Activated T-cell treated with anti-CD3 and anti-CD28 coated beads, Interleukin-2, amount 50 U/mL, for 24 hours (primary cell): ENCODE measurements around the gene SIN3A.
A peak's percentile ranks its signal among the peaks of the same experiment; 100 is the strongest.
"Not testable (repeated sequence)": the region's sequence is repeated elsewhere in the genome, so short reads cannot be mapped to it uniquely, and the experiment has no call there.

ENCODE experiments used
- DNase-seq: peaks from one replicate; pipeline ENCODE4 v3.0.0-alpha.2; 2020
- H3K27ac Mint-ChIP-seq: 2 replicates; pipeline ENCODE4 v1.8.0; 2020; ENCODE audit warnings: mild to moderate bottlenecking, mixed read lengths
- H3K27me3 Mint-ChIP-seq: 2 replicates; pipeline ENCODE4 v1.8.0; 2020; ENCODE audit warnings: mixed read lengths
- H3K36me3 Mint-ChIP-seq: 2 replicates; pipeline ENCODE4 v1.8.0; 2020; ENCODE audit warnings: low read depth, mixed read lengths
- H3K4me1 Mint-ChIP-seq: 2 replicates; pipeline ENCODE4 v1.8.0; 2020; ENCODE audit warnings: low read depth, mixed read lengths
- H3K4me3 Mint-ChIP-seq: 2 replicates; pipeline ENCODE4 v1.8.0; 2020; ENCODE audit warnings: mild to moderate bottlenecking, moderate library complexity, mixed read lengths
- H3K9me3 Mint-ChIP-seq: 2 replicates; pipeline ENCODE4 v1.8.0; 2020; ENCODE audit warnings: mixed read lengths

SIN3A gene

GRCh38 chr15:75454471-75455378, 3.2 kb upstream of the SIN3A start:
- DNase-seq = peak; percentile 87
- Mint-ChIP-seq H3K36me3 (peaks cover 28% of the 10 kb centered on the region), H3K9me3 (no peaks in the 10 kb centered on the region), H3K27ac (peak overlapping the region; percentile 93), H3K4me1 (peaks cover 28% of the 10 kb centered on the region), H3K27me3 (no peaks in the 10 kb centered on the region), H3K4me3 (peak overlapping the region; percentile 93)

GRCh38 chr15:75453703-75454470, 2.4 kb upstream of the SIN3A start:
- DNase-seq = peak; percentile 94
- H3K9me3 Mint-ChIP-seq = no peaks in the 10 kb centered on the region
- peaks cover 30% of the 10 kb centered on the region for H3K36me3 Mint-ChIP-seq
- peak overlapping the region; percentile 100 for H3K27ac Mint-ChIP-seq
- H3K4me3 Mint-ChIP-seq = peak overlapping the region; percentile 93
- H3K4me1 Mint-ChIP-seq = peaks cover 34% of the 10 kb centered on the region
- H3K27me3 Mint-ChIP-seq = no peaks in the 10 kb centered on the region

GRCh38 chr15:75452865-75453702, 1.6 kb upstream of the SIN3A start:
- peak overlapping the region; percentile 93 for H3K4me3 Mint-ChIP-seq
- H3K27me3 Mint-ChIP-seq = no peaks in the 10 kb centered on the region

GRCh38 chr15:75452364-75452864, 924 bp upstream of the SIN3A start:
- H3K4me3 Mint-ChIP-seq = peak overlapping the region; percentile 93
- H3K4me1 Mint-ChIP-seq = peaks cover 48% of the 10 kb centered on the region
- H3K36me3 Mint-ChIP-seq = peaks cover 42% of the 10 kb centered on the region
- no peaks in the 10 kb centered on the region for H3K27me3 Mint-ChIP-seq
- DNase-seq = peak; percentile 80
- no peaks in the 10 kb centered on the region for H3K9me3 Mint-ChIP-seq
- H3K27ac Mint-ChIP-seq = peak overlapping the region; percentile 100

More at GRCh38 chr15:75452865-75453702, 1.6 kb upstream of the SIN3A start:
- H3K36me3 Mint-ChIP-seq = peaks cover 36% of the 10 kb centered on the region
- peak overlapping the region; percentile 100 for H3K27ac Mint-ChIP-seq
- DNase-seq = peak; percentile 82
- no peaks in the 10 kb centered on the region for H3K9me3 Mint-ChIP-seq
- H3K4me1 Mint-ChIP-seq = peaks cover 41% of the 10 kb centered on the region

- H3K36me3 Mint-ChIP-seq = peaks cover 49% of the 10 kb centered on the region
- H3K4me3 Mint-ChIP-seq = peak overlapping the region; percentile 93
- H3K27me3 Mint-ChIP-seq = no peaks in the 10 kb centered on the region
- H3K4me1 Mint-ChIP-seq = peaks cover 55% of the 10 kb centered on the region
- DNase-seq = no peak
- H3K9me3 Mint-ChIP-seq = no peaks in the 10 kb centered on the region
- H3K27ac Mint-ChIP-seq = peak overlapping the region; percentile 100
Measured at GRCh38 chr15:75451202-75451673, 252 bp downstream of the SIN3A start.

- Mint-ChIP-seq H3K4me1 (peaks cover 60% of the 10 kb centered on the region), H3K27ac (peak overlapping the region; percentile 98), H3K4me3 (peak overlapping the region; percentile 98), H3K36me3 (peaks cover 51% of the 10 kb centered on the region), H3K9me3 (no peaks in the 10 kb centered on the region), H3K27me3 (no peaks in the 10 kb centered on the region)
- DNase-seq = peak; percentile 98
Measured at GRCh38 chr15:75450307-75451201, 936 bp downstream of the SIN3A start.

GRCh38 chr15:75449585-75450306, 1.7 kb downstream of the SIN3A start:
- no peak for DNase-seq
- Mint-ChIP-seq H3K4me1 (peaks cover 60% of the 10 kb centered on the region), H3K9me3 (no peaks in the 10 kb centered on the region), H3K4me3 (peak overlapping the region; percentile 98), H3K27me3 (no peaks in the 10 kb centered on the region), H3K36me3 (peaks cover 49% of the 10 kb centered on the region), H3K27ac (peak overlapping the region; percentile 98)

- DNase-seq, H3K27me3 Mint-ChIP-seq, H3K9me3 Mint-ChIP-seq, H3K4me3 Mint-ChIP-seq: not testable (repeated sequence)
- H3K36me3 Mint-ChIP-seq = peaks cover 55% of the 10 kb centered on the region
- H3K4me1 Mint-ChIP-seq = peaks cover 72% of the 10 kb centered on the region
- H3K27ac Mint-ChIP-seq = peak overlapping the region; percentile 83
Measured at GRCh38 chr15:75448171-75448570, 3.3 kb downstream of the SIN3A start.

- Mint-ChIP-seq H3K27me3 (no peaks in the 10 kb centered on the region), H3K9me3 (no peaks in the 10 kb centered on the region), H3K27ac (peak overlapping the region; percentile 83), H3K36me3 (peaks cover 58% of the 10 kb centered on the region), H3K4me1 (peaks cover 69% of the 10 kb centered on the region), H3K4me3 (peak overlapping the region; percentile 26)
- no peak for DNase-seq
Measured at GRCh38 chr15:75446151-75446550, 5.3 kb downstream of the SIN3A start.

- H3K4me3 Mint-ChIP-seq = not testable (repeated sequence)
- Mint-ChIP-seq H3K27ac (peak overlapping the region; percentile 83), H3K36me3 (peaks cover 60% of the 10 kb centered on the region)
Measured at GRCh38 chr15:75445324-75445723, 6.2 kb downstream of the SIN3A start.

GRCh38 chr15:75443972-75444453, 7.5 kb downstream of the SIN3A start:
- H3K27me3 Mint-ChIP-seq, H3K4me3 Mint-ChIP-seq, H3K9me3 Mint-ChIP-seq, DNase-seq: not testable (repeated sequence)
- Mint-ChIP-seq H3K36me3 (peaks cover 63% of the 10 kb centered on the region), H3K4me1 (peaks cover 62% of the 10 kb centered on the region), H3K27ac (peak overlapping the region; percentile 85)

More at GRCh38 chr15:75445324-75445723, 6.2 kb downstream of the SIN3A start:
- DNase-seq, H3K9me3 Mint-ChIP-seq, H3K27me3 Mint-ChIP-seq: not testable (repeated sequence)
- peaks cover 69% of the 10 kb centered on the region for H3K4me1 Mint-ChIP-seq

- H3K4me3 Mint-ChIP-seq = no peak overlapping the region
Measured at GRCh38 chr15:75437721-75438120, 13.8 kb downstream of the SIN3A start.

More at GRCh38 chr15:75437721-75438120, 13.8 kb downstream of the SIN3A start:
- no peaks in the 10 kb centered on the region for H3K9me3 Mint-ChIP-seq
- peaks cover 56% of the 10 kb centered on the region for H3K4me1 Mint-ChIP-seq
- peaks cover 78% of the 10 kb centered on the region for H3K36me3 Mint-ChIP-seq
- H3K27me3 Mint-ChIP-seq = no peaks in the 10 kb centered on the region
- peak overlapping the region; percentile 23 for H3K27ac Mint-ChIP-seq
- no peak for DNase-seq
